Neural progenitor cell (in vitro differentiated cells): ENCODE measurements around the gene PLAC1. TPM values are rescaled to one million over a fixed set of nuclear protein-coding genes. Genes with fewer than 3 reads are reported as not detected.

ENCODE experiments used
- DNase-seq: peaks from one replicate; pipeline ENCODE4 v3.0.0-alpha.2; 2016; ENCODE audit warnings: low spot score
- H2AFZ ChIP-seq: fragments of 200-600 bp; sonication (generic); replicated peaks from 2 replicates; pipeline ENCODE4 v1.6.1; 2016; ENCODE audit warnings: antibody characterized with exemption
- H3F3A ChIP-seq: fragments of 200-600 bp; sonication (generic); 2 replicates; pipeline ENCODE4 v1.6.1; 2016; ENCODE audit warnings: antibody characterized with exemption, low read depth
- H3K27ac ChIP-seq: fragments of 200-600 bp; sonication (generic); 2 replicates; pipeline ENCODE4 v1.5.1; 2016; ENCODE audit warnings: mild to moderate bottlenecking
- H3K27me3 ChIP-seq: fragments of 200-600 bp; sonication (generic); 2 replicates; pipeline ENCODE4 v1.6.1; 2016; ENCODE audit warnings: mild to moderate bottlenecking, moderate library complexity
- H3K36me3 ChIP-seq: fragments of 200-600 bp; sonication (generic); 2 replicates; pipeline ENCODE4 v1.5.1; 2016
- H3K4me1 ChIP-seq: fragments of 200-600 bp; sonication (generic); 2 replicates; pipeline ENCODE4 v1.6.1; 2016; ENCODE audit warnings: mixed run types
- H3K4me2 ChIP-seq: fragments of 200-600 bp; sonication (generic); 2 replicates; pipeline ENCODE4 v1.6.1; 2016
- H3K4me3 ChIP-seq: fragments of 200-600 bp; sonication (generic); 2 replicates; pipeline ENCODE4 v1.5.1; 2016
- H3K79me2 ChIP-seq: fragments of 200-600 bp; sonication (generic); 2 replicates; pipeline ENCODE4 v1.6.1; 2016; ENCODE audit warnings: low read depth
- H3K9ac ChIP-seq: fragments of 200-600 bp; sonication (generic); 2 replicates; pipeline ENCODE4 v1.6.1; 2016
- H3K9me3 ChIP-seq: fragments of 200-600 bp; sonication (generic); 2 replicates; pipeline ENCODE4 v1.5.1; 2016; ENCODE audit warnings: low read depth
- H4K20me1 ChIP-seq: fragments of 200-600 bp; sonication (generic); 2 replicates; pipeline ENCODE4 v1.6.1; 2016; ENCODE audit warnings: low read depth
- H3K27ac Mint-ChIP-seq: 3 replicates; pipeline ENCODE4 v1.8.0; 2021; ENCODE audit warnings: mixed read lengths
- H3K27me3 Mint-ChIP-seq: 2 replicates; pipeline ENCODE4 v1.8.0; 2022; ENCODE audit warnings: low read depth, mild to moderate bottlenecking, inconsistent platforms, moderate library complexity, mixed read lengths; ENCODE audit not compliant: insufficient read depth
- H3K36me3 Mint-ChIP-seq: 3 replicates; pipeline ENCODE4 v1.8.0; 2021; ENCODE audit warnings: mixed read lengths
- H3K4me1 Mint-ChIP-seq: 3 replicates; pipeline ENCODE4 v1.8.0; 2021; ENCODE audit warnings: mixed read lengths
- H3K4me3 Mint-ChIP-seq: 3 replicates; pipeline ENCODE4 v1.8.0; 2021; ENCODE audit warnings: mild to moderate bottlenecking, moderate library complexity, mixed read lengths
- H3K9me3 Mint-ChIP-seq: 3 replicates; pipeline ENCODE4 v1.8.0; 2020; ENCODE audit warnings: mixed read lengths
- EZH2 ChIP-seq: fragments of 200-600 bp; sonication (generic); IDR thresholded peaks from 2 replicates; pipeline ENCODE4 v1.6.1; 2017; ENCODE audit warnings: antibody characterized with exemption, mild to moderate bottlenecking, moderate library complexity
- EZH2phosphoT487 ChIP-seq: fragments of 200-600 bp; sonication (generic); IDR thresholded peaks from 2 replicates; pipeline ENCODE4 v1.6.1; 2017; ENCODE audit warnings: antibody characterized with exemption
- total RNA-seq: library from RNA; depleted of rRNA; stranded (reverse); fragments of >200 nt; gene quantifications from 2 replicates; pipeline ENCODE4 v1.2.3, GENCODE V29; 2015; ENCODE audit warnings: low replicate concordance
- TF ChIP-seq, protein P1 (sequence below): fragments of 200-600 bp; sonication (generic); IDR thresholded peaks from 2 replicates; pipeline ENCODE4 v1.5.1; 2017; ENCODE audit warnings: antibody characterized with exemption, mild to moderate bottlenecking

PLAC1 gene
- total RNA-seq, 1 donor from 2014 or later, result not detected

DNA sequence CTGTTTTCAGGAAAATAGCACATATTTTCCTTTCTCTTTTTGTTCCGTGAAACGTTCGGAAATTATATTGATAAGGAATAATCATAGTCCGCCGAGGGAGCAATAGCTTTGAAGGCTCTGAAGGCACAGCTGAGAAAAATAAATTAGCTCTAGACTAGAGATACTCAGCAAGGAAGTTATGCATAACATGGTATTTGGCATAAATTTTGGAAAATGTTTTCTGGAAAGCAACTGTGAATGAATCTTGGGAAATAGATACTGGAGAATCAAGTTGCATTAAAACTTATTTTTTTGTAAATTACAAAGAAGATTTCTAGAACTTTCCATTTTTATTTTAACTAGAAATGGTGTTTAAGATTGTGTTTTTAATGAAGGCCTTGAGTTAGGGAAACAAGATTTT is 105.9 kb downstream of the PLAC1 start:
- TF ChIP-seq, protein P1, sequence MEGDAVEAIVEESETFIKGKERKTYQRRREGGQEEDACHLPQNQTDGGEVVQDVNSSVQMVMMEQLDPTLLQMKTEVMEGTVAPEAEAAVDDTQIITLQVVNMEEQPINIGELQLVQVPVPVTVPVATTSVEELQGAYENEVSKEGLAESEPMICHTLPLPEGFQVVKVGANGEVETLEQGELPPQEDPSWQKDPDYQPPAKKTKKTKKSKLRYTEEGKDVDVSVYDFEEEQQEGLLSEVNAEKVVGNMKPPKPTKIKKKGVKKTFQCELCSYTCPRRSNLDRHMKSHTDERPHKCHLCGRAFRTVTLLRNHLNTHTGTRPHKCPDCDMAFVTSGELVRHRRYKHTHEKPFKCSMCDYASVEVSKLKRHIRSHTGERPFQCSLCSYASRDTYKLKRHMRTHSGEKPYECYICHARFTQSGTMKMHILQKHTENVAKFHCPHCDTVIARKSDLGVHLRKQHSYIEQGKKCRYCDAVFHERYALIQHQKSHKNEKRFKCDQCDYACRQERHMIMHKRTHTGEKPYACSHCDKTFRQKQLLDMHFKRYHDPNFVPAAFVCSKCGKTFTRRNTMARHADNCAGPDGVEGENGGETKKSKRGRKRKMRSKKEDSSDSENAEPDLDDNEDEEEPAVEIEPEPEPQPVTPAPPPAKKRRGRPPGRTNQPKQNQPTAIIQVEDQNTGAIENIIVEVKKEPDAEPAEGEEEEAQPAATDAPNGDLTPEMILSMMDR, result no peak
- TF ChIP-seq EZH2 (no peak), EZH2phosphoT487 (no peak)
- Histone ChIP-seq H3K36me3 (no peaks in the 10 kb centered on the region), H3K9ac (no peak overlapping the region), H3K9me3 (no peaks in the 10 kb centered on the region), H3F3A (peaks cover 30% of the 10 kb centered on the region), H3K4me1 (peaks cover 10% of the 10 kb centered on the region), H3K27me3 (peaks cover 67% of the 10 kb centered on the region), H3K79me2 (no peaks in the 10 kb centered on the region), H3K4me2 (no peak overlapping the region), H2AFZ (no peak overlapping the region), H3K4me3 (no peak overlapping the region), H3K27ac (no peak overlapping the region), H4K20me1 (peaks cover 6% of the 10 kb centered on the region)
- Mint-ChIP-seq H3K27ac (no peak overlapping the region), H3K36me3 (no peaks in the 10 kb centered on the region), H3K27me3 (peaks cover 20% of the 10 kb centered on the region), H3K9me3 (no peaks in the 10 kb centered on the region), H3K4me1 (peaks cover 37% of the 10 kb centered on the region), H3K4me3 (no peak overlapping the region)
- no peak for DNase-seq

DNA sequence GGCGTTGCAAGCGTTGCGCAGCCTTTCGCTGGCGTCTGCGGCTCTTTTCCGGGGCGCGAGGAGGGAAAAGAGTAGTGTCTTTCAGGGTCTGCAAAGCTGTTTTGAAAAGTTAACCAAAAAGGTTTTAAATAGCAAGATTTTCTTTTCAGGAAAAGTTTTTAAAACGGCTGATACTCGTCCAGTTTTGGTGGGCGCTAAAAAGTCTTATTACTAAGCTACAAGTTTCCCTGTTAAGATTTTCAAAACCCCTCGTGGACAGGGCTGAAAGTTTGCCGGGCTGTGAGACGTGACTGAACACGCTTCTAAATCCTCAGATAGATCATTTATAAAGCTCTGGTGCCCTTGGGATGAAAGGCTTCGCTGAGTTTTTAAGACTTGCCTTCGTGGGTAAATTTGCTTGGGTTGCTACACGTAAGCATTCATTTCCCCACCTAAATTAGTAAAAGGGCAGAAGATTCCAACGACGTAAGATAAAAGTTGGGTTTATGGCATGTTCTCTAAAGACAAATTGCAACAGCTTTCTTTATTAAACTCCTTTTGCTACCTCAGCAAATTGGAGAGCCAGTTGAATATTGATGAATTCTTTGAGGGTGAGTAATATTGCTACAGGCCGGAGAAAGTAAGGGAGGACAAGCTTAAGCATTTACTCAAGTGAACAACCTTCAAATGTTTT is 106.8 kb downstream of the PLAC1 start:
- TF ChIP-seq EZH2 (peak; percentile 4), EZH2phosphoT487 (peak; percentile 2)
- TF ChIP-seq, protein P1, result no peak
- peaks cover 10% of the 10 kb centered on the region for H3K4me1 ChIP-seq
- Mint-ChIP-seq H3K4me3 (peak overlapping the region; percentile 81), H3K9me3 (no peaks in the 10 kb centered on the region), H3K27me3 (peaks cover 28% of the 10 kb centered on the region), H3K27ac (peak overlapping the region; percentile 46), H3K4me1 (peaks cover 46% of the 10 kb centered on the region), H3K36me3 (no peaks in the 10 kb centered on the region)
- peak overlapping the region; percentile 43 for H3K4me3 ChIP-seq
- no peak overlapping the region for H3K27ac ChIP-seq
- peak overlapping the region; percentile 90 for H3K4me2 ChIP-seq
- no peak for DNase-seq
- H3K9me3 ChIP-seq, result no peaks in the 10 kb centered on the region
- no peak overlapping the region for H3K9ac ChIP-seq
- H2AFZ ChIP-seq, result peak overlapping the region; percentile 30
- no peaks in the 10 kb centered on the region for H3K79me2 ChIP-seq
- no peaks in the 10 kb centered on the region for H3K36me3 ChIP-seq
- H3K27me3 ChIP-seq, result peaks cover 75% of the 10 kb centered on the region
- H4K20me1 ChIP-seq, result peaks cover 6% of the 10 kb centered on the region
- peaks cover 31% of the 10 kb centered on the region for H3F3A ChIP-seq

DNA sequence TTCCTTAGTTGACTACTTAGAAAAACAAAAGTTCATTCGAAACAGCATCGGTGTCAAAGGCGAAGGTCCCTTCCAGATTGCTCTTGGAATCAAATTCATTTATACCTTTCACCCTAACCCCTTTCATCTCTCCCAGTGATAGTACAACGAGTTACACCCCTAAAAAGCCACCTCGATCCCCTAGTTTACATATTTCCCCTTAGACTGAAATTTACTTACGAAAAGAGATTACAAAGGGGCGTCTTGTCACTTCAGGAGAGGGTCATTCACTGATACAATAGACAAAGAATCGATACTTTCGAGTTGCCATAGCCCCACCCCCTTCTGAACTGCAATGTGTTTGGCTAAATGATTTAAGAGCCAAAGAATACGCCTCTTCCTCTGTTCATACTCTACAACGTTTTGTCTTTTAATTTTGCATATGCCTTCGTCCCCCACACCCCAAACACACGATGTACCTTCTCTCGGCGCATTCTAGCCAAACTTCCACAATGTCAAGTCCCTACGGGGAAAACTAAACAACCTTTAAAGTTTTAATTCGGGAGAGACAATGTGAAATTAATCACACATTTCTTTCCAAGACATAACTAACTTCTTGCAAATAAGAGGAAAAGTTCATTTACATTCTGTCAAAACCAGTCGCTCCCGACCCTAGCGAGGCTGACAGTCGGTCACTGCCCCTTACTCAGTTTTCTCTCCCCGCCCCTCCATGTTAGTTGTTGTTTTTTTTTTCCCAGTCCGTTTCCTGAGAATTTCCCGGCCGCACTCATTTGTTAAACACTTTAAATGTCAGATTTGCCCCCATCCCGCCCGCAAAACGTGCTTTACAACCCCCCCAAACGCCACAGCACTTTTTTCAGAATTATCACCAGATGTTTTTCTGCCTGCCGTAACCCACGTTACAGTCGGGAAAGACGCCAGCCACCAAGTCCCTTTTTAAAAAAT is 109.7 kb downstream of the PLAC1 start:
- Histone ChIP-seq H3K9me3 (no peaks in the 10 kb centered on the region), H2AFZ (peak overlapping the region; percentile 46), H3K36me3 (no peaks in the 10 kb centered on the region), H3K4me1 (peaks cover 10% of the 10 kb centered on the region), H3K27me3 (peaks cover 100% of the 10 kb centered on the region), H3F3A (peaks cover 31% of the 10 kb centered on the region), H4K20me1 (peaks cover 6% of the 10 kb centered on the region), H3K4me2 (peak overlapping the region; percentile 90), H3K9ac (no peak overlapping the region), H3K27ac (no peak overlapping the region), H3K79me2 (no peaks in the 10 kb centered on the region), H3K4me3 (peak overlapping the region; percentile 54)
- H3K36me3 Mint-ChIP-seq, result peaks cover 3% of the 10 kb centered on the region
- H3K27me3 Mint-ChIP-seq, result peaks cover 35% of the 10 kb centered on the region
- no peak for TF ChIP-seq EZH2phosphoT487
- TF ChIP-seq, protein P1, result no peak
- no peak for TF ChIP-seq EZH2
- peak overlapping the region; percentile 87 for H3K4me3 Mint-ChIP-seq
- peak; percentile 50 for DNase-seq
- no peaks in the 10 kb centered on the region for H3K9me3 Mint-ChIP-seq
- H3K27ac Mint-ChIP-seq, result peak overlapping the region; percentile 78
- H3K4me1 Mint-ChIP-seq, result peaks cover 58% of the 10 kb centered on the region
